Activated CD4-positive, alpha-beta T cell treated with anti-CD3 and anti-CD28 coated beads for 24 hours (primary cell): ENCODE measurements around the gene LIX1L.

Experiments
- DNase-seq, 2 donors: peaks; one replicate each; pipeline ENCODE4 v3.0.0-alpha.2; 2020; ENCODE audit warnings: low read depth in 2 of 2

LIX1L gene

DNA sequence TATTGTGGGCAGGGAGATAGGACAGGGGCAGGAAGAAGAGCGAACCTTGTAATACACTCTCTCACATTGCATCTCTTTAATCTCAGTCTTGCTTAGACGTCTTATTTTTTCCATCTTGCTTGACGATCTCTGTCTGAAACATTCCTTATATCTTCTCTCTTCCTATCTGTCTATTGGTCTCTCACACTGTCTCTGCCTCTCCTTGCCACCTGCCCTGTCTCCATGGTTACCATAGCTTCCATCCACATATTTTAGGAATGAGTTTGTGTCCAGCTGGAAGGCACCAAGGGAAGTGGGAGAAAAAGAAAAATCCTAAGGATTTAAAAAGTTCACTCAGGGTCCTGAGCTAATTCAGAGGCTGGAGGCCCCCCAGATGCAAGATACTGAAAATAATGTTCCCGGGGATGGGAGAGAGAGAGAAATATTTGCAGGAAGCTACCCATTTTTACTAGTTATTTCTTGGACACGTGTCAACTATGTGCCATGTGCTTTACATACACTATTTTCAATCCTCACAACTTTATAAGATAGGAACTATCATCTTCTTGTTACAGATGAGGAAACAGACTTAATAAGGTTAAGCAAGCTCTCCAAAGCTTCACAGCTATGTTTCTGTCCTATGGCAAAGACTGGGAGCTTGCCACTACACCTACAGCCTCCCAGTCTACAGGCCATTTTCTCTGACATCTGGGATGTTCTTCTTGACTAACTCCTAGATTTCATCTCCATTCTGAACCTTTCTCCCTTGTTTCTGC, 5.6 kb upstream of the LIX1L start:
- DNase-seq = no peak

DNA sequence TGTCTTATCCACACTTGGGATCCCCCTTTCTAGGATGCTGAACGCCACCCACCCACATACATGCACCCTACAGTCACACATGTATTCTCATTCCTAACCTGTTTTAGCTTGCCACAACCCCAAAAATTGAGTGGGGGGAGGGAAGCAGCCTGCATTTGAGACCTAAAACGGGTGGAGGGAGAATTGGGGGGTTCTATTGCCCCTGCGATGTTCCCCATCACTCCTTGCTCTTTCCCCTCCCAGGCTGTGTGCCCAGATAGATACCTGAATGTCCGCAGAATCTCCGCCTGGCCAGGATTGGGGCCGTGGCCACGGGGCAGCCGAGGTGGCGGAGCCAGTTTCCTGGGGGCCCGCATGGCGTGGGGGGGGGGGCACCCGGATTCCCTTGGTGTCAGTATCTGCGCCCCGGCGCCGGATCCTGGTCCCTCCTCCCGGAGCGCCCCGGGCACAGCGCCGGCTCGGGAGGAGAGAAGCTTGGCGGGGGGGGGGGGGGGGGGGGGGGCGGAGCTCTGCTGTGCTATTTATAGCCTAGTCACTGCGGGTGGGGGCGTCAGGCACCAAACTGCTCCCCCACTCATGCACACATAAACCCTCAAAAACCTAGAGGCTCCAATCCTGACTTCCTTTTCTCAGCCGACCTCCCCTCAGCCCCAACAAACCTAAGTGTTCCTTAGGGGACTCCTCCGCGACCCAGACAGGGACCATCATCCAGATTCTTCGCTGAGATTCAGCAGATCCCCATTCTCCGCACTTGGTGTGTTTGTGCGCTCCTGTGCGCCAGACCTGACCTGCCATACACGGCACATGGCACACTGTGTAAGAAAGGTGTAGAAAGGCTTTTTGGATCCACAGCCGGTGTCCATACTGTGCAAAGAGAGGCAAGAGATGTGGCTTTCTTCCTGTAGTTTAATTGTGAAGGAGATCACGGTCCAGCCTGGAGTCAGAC, 4.6 kb upstream of the LIX1L start:
- DNase-seq = no peak

DNA sequence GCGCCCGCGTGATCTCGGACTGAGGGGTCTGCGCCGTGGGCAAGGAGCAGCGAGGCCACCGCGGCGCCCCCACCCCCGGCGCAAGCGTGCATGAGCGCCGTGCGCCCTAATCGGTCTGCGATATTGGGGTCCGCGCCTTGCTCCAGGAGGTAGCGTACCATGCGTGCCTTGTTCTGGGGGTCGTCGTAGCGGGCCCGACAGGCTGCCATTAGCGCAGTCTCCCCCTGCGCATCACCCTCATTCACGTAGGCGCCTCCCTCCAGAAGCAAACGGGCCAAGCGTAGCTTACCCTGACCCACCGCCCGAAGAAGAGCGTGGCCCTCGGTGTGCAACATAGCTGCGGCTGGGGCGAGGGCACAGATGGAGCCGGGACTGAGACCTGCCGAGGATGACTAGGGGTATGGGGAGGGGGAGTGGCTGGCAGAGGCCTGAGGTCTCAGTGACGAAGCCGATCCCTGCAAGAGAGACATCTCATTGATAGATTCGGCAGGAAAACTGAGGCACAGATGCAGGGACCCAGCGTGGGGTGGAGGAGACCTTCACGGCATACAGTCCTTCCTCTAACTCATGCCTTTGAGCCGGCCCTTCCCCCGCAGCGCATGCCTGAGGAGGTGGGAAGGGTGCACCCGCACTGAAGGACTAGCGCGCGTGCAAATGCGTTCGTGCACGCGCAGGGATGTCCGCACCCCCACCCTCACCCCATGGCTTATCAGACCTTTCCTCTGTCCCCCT, 3.8 kb upstream of the LIX1L start:
- peak in 1 of 2 donors; percentile 59 for DNase-seq

DNA sequence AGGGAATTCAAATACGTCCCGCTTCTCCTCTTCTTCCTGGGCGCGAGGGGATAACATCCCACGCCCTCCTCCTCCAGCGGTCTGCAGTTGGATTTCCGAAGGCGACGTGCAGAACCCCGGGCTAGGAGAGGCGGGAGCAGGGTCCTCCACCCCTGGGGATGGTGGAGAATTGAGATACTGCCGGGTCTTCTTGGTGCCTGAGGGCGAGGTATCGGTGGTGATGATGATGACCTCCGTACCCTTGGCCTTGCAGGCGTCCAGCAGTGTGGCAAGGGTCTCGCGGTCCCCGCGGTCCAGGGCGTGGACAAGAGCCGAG, 3.2 kb upstream of the LIX1L start:
- DNase-seq = no peak

- no peak for DNase-seq
Measured at GRCh38 chr1:145960468-145961108, 2.8 kb upstream of the LIX1L start.

- DNase-seq = no peak
Measured at GRCh38 chr1:145959957-145960467, 2.2 kb upstream of the LIX1L start.

DNA sequence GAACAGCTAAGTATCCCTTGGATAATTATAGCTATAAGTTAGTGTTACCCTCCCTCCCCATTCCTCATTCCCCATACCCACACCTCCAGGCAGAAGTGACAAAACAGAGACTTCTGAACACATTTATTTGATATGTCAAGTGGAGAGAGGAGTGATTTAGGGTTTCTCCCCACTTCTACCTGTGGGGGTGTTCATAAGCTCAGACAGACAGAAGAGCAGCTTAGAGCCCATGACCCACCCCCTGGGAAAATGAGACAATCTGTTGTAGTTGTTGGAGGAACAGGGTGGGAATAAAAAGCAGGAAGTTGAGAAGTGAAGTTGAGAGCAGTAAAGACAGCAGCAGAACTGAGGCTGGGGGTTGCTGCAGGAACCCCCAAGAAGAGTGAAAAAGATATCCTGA, 1.5 kb upstream of the LIX1L start:
- no peak for DNase-seq

DNA sequence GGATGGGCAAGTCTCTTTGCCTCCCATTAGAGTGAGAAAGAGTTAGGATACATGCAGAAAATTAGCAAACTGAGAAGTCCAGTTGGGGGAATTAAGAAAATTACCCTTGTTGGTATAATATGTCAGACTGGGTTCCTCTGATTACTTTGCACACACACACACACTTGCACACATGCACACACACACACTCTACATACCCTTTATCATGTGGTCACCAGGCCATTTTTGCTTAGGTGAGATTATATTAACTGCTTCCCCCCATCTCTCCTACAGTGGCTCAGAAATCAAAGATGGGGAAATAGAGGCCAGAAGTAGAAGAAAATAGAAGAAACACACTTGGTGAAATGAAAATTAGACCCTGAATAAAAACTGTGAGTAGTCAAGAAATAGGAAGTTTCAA, 917 bp upstream of the LIX1L start:
- no peak for DNase-seq

DNA sequence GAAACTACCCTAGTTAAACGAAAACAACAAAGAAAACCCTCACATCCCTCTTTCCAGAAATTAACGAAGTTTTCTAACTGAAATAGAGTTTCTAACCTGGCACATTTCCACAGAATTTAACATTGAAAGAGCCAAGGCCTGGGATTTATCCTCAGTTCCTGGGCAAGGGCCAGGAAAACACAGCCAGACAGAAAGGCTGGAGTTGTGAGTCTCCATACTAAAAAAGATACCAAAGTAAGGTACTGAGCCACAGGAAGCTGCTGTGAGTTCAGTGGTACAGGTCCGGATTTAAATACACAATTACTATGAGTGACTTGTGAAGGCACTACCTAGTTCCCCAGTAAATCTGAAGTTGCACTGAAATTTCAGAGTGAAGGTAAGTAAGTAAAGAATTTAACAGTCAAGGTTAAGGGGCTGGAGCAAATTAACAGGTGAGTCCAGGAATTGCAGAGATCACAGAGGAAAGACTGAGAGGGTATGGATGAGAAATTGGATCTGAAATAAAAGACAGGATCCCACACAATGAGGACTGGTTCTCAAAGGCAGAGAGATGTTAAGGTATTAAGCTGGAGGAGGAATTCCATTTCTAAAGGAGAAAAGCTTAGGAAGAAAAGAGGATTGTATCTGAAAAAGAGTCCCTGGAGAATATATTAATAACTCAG, 905 bp downstream of the LIX1L start:
- no peak for DNase-seq

GRCh38 chr1:145956361-145956760, 1.5 kb downstream of the LIX1L start:
- DNase-seq = no peak

DNA sequence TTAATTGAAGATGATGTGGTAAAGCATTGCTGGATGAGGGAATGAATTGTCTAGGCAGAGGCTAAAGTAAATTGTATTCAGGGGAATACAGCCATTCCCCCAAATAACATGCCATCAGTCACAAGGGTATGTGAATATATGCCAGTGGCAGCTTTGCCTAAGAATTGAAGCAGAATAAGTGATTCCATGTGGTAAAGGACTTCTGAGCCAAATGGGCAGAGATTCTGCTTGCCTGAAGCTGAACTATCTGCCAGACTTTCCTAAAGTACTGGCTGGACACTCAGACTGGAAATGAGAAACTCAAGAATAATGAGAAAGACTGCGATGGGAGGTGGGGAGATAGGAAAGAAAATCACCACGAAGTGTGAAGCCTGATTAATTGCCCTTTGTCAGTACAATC, 2.4 kb downstream of the LIX1L start:
- DNase-seq = no peak

DNA sequence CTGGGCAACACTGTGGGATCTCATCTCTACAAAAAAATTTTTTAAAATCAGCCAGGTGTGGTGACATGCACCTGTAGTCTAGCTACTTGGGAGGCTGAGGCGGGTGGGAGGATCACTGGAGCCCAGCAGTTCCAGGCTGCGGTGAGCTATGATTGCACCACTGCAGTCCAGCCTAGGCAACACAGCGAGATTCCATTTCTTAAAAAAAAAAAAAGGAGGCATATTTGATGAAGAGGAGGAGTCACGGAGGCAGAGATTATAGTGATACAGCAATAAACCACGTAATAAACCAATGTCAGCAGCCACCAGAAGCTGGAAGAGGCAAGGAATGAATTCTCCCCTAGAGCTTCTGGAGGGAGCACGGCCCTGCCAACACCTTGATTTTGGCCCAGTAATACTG, 4.0 kb downstream of the LIX1L start:
- no peak for DNase-seq

- DNase-seq = no peak
Measured at GRCh38 chr1:145952903-145953302, 4.9 kb downstream of the LIX1L start.

DNA sequence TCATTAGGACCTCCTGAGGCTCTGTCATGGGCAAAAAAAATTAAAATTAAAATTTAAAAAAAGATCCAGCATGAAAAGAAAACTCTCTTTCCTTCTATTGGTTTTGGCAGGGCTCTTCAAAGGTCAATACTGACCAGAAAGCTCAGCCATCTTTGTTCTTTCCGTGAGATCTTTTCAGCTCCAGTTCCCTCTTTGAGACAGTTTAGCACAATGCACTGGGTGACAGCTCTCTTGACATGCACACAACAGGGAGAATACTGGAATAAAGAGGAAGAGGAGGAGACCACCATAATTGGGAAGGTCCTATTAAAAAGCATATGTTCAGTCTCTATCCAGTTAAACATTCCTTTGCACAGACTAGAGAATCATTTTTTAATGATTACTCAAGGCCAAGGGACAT, 6.3 kb downstream of the LIX1L start:
- no peak for DNase-seq

DNA sequence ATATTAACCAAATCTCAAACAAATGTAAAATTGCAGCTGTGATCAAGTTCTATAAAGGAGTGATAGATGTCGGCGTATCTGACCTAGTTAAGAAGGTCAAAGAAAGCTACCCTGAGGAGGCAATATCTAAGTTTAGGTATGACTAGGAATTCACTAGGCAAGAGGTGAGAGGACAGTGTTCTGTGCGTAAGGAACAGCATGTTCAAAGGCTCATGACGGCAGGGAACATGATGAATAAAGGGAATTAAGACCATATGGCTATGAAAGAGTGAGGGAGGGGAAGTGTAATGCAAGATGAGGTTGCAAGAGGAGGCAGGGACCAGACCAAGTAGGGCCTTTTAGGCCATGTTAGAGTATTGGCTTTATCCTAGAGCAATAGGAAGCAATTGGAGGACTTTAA, 8.6 kb downstream of the LIX1L start:
- DNase-seq = no peak

DNA sequence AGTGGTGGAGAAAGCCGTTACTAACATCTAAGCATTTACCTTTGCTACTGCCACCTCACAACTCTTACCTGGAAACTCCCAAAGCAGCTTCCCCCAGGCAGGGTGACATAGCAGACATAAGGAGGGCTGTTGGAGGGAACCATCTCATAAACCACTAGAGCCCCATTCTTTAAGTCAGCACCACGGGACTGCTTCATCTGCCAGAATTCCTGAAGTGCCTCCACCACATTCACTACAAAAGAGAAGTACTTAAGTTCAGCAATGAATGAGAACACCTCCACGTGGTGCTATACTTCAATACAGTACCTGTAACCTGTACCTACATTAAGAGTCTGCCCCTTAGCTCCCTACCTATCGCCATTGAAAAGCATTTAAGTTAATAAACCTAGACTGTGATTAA, 10.3 kb downstream of the LIX1L start:
- no peak for DNase-seq

DNA sequence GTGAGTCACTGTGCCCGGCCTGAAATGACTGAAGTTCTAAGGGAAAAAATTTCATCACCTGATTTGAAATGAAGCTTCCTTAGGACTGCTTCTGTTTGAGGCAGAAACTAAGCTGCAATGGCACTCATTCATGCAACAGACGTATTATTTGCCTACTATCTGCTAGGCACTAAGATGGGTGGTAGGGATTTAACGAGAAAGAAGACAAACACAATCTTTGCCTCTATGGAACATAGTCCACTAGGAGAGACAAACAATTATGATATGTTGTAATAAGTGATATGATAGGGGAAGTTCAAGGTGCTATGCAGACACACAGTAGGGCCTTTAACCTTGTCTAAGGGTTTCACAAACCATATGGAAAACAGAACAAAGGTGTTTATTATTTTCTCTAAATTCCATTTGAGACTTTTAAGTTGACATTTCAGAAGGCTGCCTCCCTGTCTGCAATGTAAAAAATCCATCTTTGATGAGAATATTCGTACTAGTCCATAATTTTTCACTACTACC, 11.3 kb downstream of the LIX1L start:
- DNase-seq = no peak

DNA sequence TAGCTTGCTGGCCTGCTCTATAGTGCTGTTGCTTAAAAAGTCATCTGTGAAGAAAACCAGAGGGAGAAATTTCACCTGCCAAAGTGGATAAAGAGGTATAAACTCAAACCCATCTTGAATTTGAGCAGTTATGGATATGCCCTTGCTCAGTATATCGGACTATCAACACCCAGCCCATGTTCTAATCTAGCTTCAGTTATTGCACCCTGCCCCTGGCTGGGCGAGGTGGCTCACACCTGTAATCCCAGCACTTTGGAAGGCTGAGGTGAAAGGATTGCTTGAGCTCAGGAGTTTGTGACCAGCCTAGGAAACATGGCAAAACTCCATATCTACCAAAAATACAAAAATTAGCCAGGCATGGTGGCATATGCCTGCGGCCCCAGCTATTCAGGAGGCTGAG, 13.3 kb downstream of the LIX1L start:
- DNase-seq = no peak

- DNase-seq = no peak
Measured at GRCh38 chr1:145942871-145943270, 14.9 kb downstream of the LIX1L start.

- no peak for DNase-seq
Measured at GRCh38 chr1:145942405-145942804, 15.4 kb downstream of the LIX1L start.

- DNase-seq = no peak
Measured at GRCh38 chr1:145937436-145937835, 20.4 kb downstream of the LIX1L start.
